ENCODE data around the gene OR51M1. TPM values are rescaled to one million over a fixed set of nuclear protein-coding genes. Genes with fewer than 3 reads are reported as not detected.

OR51M1 gene
- total RNA-seq, 1 donor from 2014 or later, result not detected

DNA sequence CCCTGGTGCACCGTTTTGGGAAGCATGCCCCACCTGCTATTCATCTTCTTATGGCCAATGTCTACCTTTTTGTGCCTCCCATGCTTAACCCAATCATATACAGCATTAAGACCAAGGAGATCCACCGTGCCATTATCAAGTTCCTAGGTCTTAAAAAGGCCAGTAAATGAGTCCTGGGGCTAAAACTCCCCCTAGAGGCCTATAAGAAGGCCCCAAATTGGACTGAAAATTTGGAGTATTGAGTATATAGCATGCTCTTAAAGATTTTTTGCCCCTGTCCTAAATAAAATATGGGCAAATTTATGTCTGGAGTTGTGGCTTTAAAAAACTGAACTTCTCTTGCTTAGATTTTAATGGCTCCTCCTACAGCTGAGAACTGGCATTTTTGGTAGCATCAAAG, 6.6 kb downstream of the OR51M1 start:
- no peak for DNase-seq (ENCODE audit: low spot score)

DNA sequence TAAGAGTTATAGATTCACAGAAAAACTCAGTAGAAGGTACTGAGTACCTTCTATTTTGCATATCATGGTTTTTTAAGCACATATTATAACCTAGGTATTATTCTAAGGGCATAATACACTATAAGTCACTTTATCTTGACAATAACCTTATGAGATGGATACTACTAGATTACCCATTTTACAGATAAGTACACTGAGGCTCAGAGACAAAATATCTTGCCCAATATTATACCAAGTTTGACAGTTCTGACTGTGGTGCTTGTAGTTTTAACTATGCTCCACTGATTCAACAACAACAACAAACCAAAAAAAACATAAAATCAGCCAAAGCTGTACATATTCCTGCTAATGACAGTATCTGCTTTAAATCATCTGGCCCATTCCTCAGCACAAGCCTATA, 10.5 kb downstream of the OR51M1 start:
- DNase-seq (ENCODE audit: low spot score), result no peak

DNA sequence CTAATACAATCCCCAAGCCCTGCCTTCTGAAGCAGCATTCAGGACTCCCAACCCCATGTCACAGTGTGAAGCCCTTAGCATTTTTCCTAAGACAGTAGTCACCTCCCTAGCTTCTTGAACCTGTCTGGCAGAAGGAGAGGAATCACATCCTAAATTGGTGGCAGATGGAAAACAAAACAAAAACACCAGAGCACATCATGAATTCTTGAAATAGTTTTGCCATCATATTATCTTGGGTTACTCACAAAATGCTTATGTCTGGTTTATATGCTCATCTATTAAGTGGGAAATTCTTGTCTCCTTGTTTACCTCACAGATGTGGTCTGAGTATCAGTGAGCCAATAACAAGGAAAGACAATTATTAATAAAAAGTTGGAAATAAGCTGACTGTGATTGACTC, 15.3 kb downstream of the OR51M1 start:
- DNase-seq (ENCODE audit: low spot score), result no peak

DNA sequence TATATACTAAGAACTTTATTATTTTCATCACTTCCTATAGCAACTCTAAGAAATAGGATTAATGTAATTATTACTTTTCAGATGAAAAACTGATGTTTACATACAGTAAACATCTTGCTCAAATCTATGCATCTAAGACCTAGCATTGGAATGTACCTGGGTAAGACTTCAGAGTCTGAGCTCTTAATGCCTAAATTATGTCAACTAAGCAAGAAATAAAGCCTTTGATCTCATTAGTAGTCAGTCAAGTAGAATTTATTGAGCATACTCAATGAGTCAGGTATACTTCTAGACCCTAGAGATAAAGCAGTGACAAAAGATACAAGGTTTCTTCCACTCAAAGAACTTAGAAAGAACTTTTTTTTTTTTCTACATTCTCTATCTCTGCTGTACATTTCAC, 21.6 kb downstream of the OR51M1 start:
- no peak for DNase-seq (ENCODE audit: low spot score)

DNA sequence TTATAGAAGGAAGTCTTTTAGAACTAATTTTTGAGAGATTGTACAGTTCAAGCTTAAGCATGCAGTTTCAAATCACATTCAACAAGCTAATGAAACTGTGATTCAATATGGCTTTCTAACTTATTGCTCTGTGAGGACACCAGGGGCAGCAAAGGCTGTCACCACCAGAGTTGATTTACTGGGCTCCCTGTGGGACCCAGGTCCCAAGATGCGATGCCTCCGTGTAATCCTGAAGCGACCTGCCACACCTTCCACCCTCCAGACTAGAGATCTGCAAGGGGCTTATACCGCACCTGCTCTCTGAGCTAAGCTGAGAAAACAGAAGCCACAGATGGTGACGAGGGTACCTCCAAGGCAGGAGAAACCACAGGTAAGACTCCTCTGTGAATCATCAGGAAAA, 37.4 kb downstream of the OR51M1 start:
- no peak for DNase-seq (ENCODE audit: low spot score)

DNA sequence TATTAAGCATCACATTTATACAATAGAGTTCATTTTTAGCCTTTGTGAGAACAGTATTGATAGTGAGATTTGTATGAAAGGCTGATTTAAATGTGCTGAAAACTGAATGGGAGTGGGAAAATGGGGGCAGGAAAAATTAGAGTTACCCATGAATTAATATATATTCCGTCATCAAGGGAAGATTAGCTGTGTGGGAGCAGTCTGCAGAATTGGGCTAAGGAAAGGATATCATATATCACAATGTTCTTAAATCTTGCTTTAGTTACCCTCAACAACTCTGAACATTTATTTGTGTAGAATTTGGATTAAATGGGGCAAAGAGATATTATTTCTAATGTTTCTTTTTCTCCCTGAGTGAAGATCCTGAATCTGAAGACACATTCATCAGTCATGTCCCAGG, 38.2 kb downstream of the OR51M1 start, which contains the start of gene OR51Q1:
Gene OR51Q1, plus strand, starts transcription at position 301 of the 400 bp plus-strand sequence. Its CDS starts 90 bp downstream, at position 391.
- DNase-seq (ENCODE audit: low spot score), result no peak

DNA sequence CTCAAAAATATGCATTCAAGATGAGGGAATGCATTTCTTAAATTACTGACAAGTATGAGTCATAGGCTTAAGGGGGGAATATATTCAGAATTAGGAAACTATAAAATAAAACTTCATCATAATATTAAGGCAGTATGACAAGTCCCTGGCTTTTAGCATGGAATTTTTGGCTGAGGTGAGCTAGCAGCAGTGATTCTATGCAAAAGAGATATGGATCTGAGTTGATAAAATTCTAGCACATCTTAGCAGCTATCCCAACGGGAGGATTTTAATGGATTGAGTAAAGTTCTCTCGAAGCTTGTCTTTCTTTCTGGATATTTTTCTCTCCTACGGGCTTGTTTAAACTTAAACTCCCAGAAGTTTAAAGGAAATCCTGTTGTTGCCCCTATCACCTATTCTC, 39.5 kb downstream of the OR51M1 start:
- DNase-seq (ENCODE audit: low spot score), result no peak

DNA sequence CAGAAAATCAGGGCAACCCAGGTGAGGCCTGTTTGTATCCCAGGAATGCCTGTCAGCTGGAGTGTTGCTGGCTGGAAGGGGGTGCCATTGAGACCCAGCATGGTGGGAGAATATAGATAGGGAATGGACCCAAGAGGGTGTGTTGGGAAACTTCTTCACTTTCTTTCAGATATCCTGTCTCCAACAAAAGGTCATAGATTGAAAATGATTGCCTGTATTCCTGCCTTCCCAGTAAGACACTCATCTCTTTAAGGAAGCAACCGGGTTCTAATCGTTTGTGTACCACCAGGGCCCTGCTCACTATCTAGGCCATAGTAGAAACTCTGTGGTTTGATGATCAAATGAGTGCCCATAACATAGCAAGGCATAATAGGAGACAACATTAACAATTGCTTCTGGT, 57.8 kb downstream of the OR51M1 start, which contains the start of gene OR51I1:
Gene OR51I1, minus strand, starts transcription at position 101 of the 400 bp plus-strand sequence. Its CDS starts 0 bp downstream, at position 101.
- DNase-seq (ENCODE audit: low spot score), result no peak

Other genes with a start within 250 kb of the OR51M1 start
- not detected for gene OR52A5, start 245.5 kb upstream of the OR51M1 start, total RNA-seq
- not detected for gene OR52A1, start 229.1 kb upstream of the OR51M1 start, total RNA-seq
- gene OR51V1, start 183.1 kb upstream of the OR51M1 start, total RNA-seq, result not detected
- gene HBB, start 156.7 kb upstream of the OR51M1 start, total RNA-seq, result 144 TPM
- gene HBD, start 149.3 kb upstream of the OR51M1 start, total RNA-seq, result 0.75 TPM
- not detected for gene HBG1, start 134.0 kb upstream of the OR51M1 start, total RNA-seq
- not detected for gene HBG2, start 129.0 kb upstream of the OR51M1 start, total RNA-seq
- gene HBE1, start 113.9 kb upstream of the OR51M1 start, total RNA-seq, result not detected
- 0.42 TPM for gene OR51B4, start 81.9 kb upstream of the OR51M1 start, total RNA-seq
- not detected for gene OR51B2, start 59.5 kb upstream of the OR51M1 start, total RNA-seq
- 0.99 TPM for gene OR51B5, start 40.3 kb upstream of the OR51M1 start, total RNA-seq
- not detected for gene OR51B6, start 32.3 kb upstream of the OR51M1 start, total RNA-seq
- not detected for gene OR51Q1, start 38.3 kb downstream of the OR51M1 start, total RNA-seq
- 0.70 TPM for gene OR51I1, start 57.7 kb downstream of the OR51M1 start, total RNA-seq
- gene OR51I2, start 65.5 kb downstream of the OR51M1 start, total RNA-seq, result not detected
- gene OR52D1, start 104.9 kb downstream of the OR51M1 start, total RNA-seq, result not detected
- gene UBQLN3, start 126.1 kb downstream of the OR51M1 start, total RNA-seq, result 0.70 TPM
- gene UBQLNL, start 132.9 kb downstream of the OR51M1 start, total RNA-seq, result 1.4 TPM
- 0.73 TPM for gene OR52H1, start 164.7 kb downstream of the OR51M1 start, total RNA-seq
- gene OR52B6, start 197.1 kb downstream of the OR51M1 start, total RNA-seq, result not detected
- 13.5 TPM for gene TRIM6, start 212.8 kb downstream of the OR51M1 start, total RNA-seq
- gene TRIM34, start 241.2 kb downstream of the OR51M1 start, total RNA-seq, result 9.1 TPM

Measured in ureter (tissue), 1 donor.